A673 (cell line): ENCODE results near the gene VDR. TPM values are rescaled to one million over a fixed set of nuclear protein-coding genes. Genes with fewer than 3 reads are reported as not detected.

Experiments
- BruUV-seq: library from RNA; stranded (reverse); fragments of 400-500 nt; replicated peaks from 2 replicates; lab custom pipeline; 2021; lab: Mats Ljungman, UMichigan
- CTCF ChIA-PET: fragments of 300-600 bp; sonication (Branson Sonifier 250); formaldehyde crosslinking; loops from one replicate; lab custom pipeline; 2022; ENCODE audit warnings: antibody characterized with exemption; lab: Charles Lee
- POLR2A ChIA-PET: fragments of 300-600 bp; sonication (Branson Sonifier 250); formaldehyde crosslinking; loops from one replicate; lab custom pipeline; 2022; ENCODE audit warnings: antibody characterized with exemption; ENCODE audit not compliant: low non-redundant PET; lab: Charles Lee
- DNase-seq: peaks from one replicate; pipeline ENCODE4 v3.0.0-alpha.2; 2015; ENCODE audit warnings: low spot score
- H3K27ac ChIP-seq: fragments of 200-600 bp; sonication (generic); 2 replicates; pipeline ENCODE4 v1.5.1; 2016; ENCODE audit warnings: mixed run types, low read depth, mild to moderate bottlenecking, mixed read lengths, antibody characterized with exemption, low read length; ENCODE audit not compliant: poor library complexity, severe bottlenecking
- H3K27me3 ChIP-seq: fragments of 200-600 bp; sonication (generic); replicated peaks from 2 replicates; pipeline ENCODE4 v1.6.1; 2017; ENCODE audit warnings: mixed run types, low read depth, mild to moderate bottlenecking, mixed read lengths, antibody characterized with exemption, low read length; ENCODE audit not compliant: insufficient read depth, poor library complexity
- H3K36me3 ChIP-seq: fragments of 200-600 bp; sonication (generic); 2 replicates; pipeline ENCODE4 v1.6.1; 2016; ENCODE audit warnings: mixed run types, mild to moderate bottlenecking, mixed read lengths, antibody characterized with exemption, low read length; ENCODE audit not compliant: insufficient read depth, poor library complexity, severe bottlenecking
- H3K4me1 ChIP-seq: fragments of 200-600 bp; sonication (generic); 2 replicates; pipeline ENCODE4 v1.6.1; 2017; ENCODE audit warnings: mixed run types, mild to moderate bottlenecking, mixed read lengths, antibody characterized with exemption, low read length; ENCODE audit not compliant: insufficient read depth, poor library complexity, severe bottlenecking
- H3K4me3 ChIP-seq: fragments of 200-600 bp; sonication (generic); 2 replicates; pipeline ENCODE4 v1.5.1; 2016; ENCODE audit warnings: low read depth, mixed run types, mild to moderate bottlenecking, mixed read lengths, low read length; ENCODE audit not compliant: poor library complexity, severe bottlenecking
- H3K9me3 ChIP-seq: fragments of 200-600 bp; sonication (generic); 2 replicates; pipeline ENCODE4 v1.6.1; 2016; ENCODE audit warnings: mixed run types, low read depth, mild to moderate bottlenecking, mixed read lengths, antibody characterized with exemption, low read length; ENCODE audit not compliant: poor library complexity, severe bottlenecking
- CTCF ChIP-seq: fragments of 300-800, 200-600 bp; sonication (generic); conservative IDR thresholded peaks from 2 replicates; pipeline ENCODE4 v1.5.1; 2017; ENCODE audit warnings: low read depth, mild to moderate bottlenecking, antibody characterized with exemption, low read length, moderate library complexity, mixed read lengths
- EZH2 ChIP-seq: fragments of 200-600 bp; sonication (generic); IDR thresholded peaks from 2 replicates; pipeline ENCODE4 v1.6.1; 2017; ENCODE audit warnings: borderline replicate concordance, low read depth, mild to moderate bottlenecking, mixed read lengths, antibody characterized with exemption, low read length; ENCODE audit not compliant: poor library complexity, severe bottlenecking
- intact Hi-C: fragments of 100-400 bp; cut with micrococcal nuclease; formaldehyde crosslinking; loops from one replicate; pipeline ENCODE4 v1.10.0; 2022; ENCODE audit not compliant: unreplicated experiment
- total RNA-seq: library from RNA; stranded (reverse); gene quantifications from 2 replicates; pipeline ENCODE4 v1.2.3, GENCODE V29; 2021

Gene VDR
- total RNA-seq, 1 experiment from 2014 or later, result 0.43 TPM

- BruUV-seq, result no TSS peak
- Histone ChIP-seq H3K4me3 (no peak overlapping the region), H3K27ac (no peak overlapping the region), H3K36me3 (no peaks in the 10 kb centered on the region), H3K27me3 (peaks cover 5% of the 10 kb centered on the region), H3K9me3 (no peaks in the 10 kb centered on the region), H3K4me1 (no peaks in the 10 kb centered on the region)
- ChIA-PET CTCF (interaction anchor here (0.8 kb wide), 1 partner anchor 8 kb away, joined by 3 read pairs; the partner anchor contains the start of gene VDR), POLR2A (no interaction called here)
- no peak for TF ChIP-seq CTCF
- TF ChIP-seq EZH2, result no peak
- intact Hi-C loops, result no loop called here
- no peak for DNase-seq
These were observed 7.8 kb upstream of the VDR start for GRCh38 chr12:47912556-47912955.

- intact Hi-C loops, result no loop called here
- ChIA-PET POLR2A (no interaction called here), CTCF (no interaction called here)
- TF ChIP-seq EZH2 (no peak), CTCF (no peak)
- BruUV-seq, result no TSS peak
- H3K4me3 ChIP-seq, result no peak overlapping the region
- no peak overlapping the region for H3K27ac ChIP-seq
- peaks cover 17% of the 10 kb centered on the region for H3K27me3 ChIP-seq
- no peaks in the 10 kb centered on the region for H3K9me3 ChIP-seq
- DNase-seq, result no peak
- no peaks in the 10 kb centered on the region for H3K36me3 ChIP-seq
- H3K4me1 ChIP-seq, result no peaks in the 10 kb centered on the region
These were observed 6.2 kb upstream of the VDR start for GRCh38 chr12:47910981-47911380.

GRCh38 chr12:47910486-47910885, 5.7 kb upstream of the VDR start:
- no peak for DNase-seq
- Histone ChIP-seq H3K4me3 (no peak overlapping the region), H3K27me3 (peaks cover 22% of the 10 kb centered on the region), H3K4me1 (peaks cover 2% of the 10 kb centered on the region), H3K27ac (no peak overlapping the region), H3K36me3 (no peaks in the 10 kb centered on the region), H3K9me3 (no peaks in the 10 kb centered on the region)
- TF ChIP-seq EZH2 (no peak), CTCF (no peak)
- BruUV-seq, result no TSS peak
- ChIA-PET POLR2A (no interaction called here), CTCF (no interaction called here)
- intact Hi-C loops, result no loop called here
